HG03139 (cell line): ENCODE data around the gene ANKRD50.

Experiments used
- ATAC-seq: cut with Tn5 transposase; IDR thresholded peaks from one replicate; pipeline ENCODE4 v1.9.1; 2021; ENCODE audit not compliant: unreplicated experiment

The ANKRD50 gene

DNA sequence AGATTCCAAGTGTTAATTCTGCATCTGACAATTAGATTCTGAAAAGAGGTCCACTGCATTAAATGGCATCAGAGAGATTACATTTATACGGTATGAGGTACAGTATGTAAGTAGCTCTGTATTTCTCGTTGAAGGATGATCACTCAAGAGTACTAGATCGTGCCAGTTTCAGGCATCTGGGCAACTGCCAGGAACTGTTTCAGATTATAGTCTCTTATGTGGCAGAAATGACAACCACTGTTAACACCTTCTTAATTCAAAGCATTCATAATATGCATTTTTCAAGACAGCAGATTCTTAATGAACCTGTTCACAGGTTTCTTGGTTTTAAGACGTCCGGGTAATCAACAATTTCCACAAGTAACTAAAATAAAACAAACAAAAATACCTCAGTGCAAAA, 1.6 kb downstream of the ANKRD50 start:
- ATAC-seq: no peak

DNA sequence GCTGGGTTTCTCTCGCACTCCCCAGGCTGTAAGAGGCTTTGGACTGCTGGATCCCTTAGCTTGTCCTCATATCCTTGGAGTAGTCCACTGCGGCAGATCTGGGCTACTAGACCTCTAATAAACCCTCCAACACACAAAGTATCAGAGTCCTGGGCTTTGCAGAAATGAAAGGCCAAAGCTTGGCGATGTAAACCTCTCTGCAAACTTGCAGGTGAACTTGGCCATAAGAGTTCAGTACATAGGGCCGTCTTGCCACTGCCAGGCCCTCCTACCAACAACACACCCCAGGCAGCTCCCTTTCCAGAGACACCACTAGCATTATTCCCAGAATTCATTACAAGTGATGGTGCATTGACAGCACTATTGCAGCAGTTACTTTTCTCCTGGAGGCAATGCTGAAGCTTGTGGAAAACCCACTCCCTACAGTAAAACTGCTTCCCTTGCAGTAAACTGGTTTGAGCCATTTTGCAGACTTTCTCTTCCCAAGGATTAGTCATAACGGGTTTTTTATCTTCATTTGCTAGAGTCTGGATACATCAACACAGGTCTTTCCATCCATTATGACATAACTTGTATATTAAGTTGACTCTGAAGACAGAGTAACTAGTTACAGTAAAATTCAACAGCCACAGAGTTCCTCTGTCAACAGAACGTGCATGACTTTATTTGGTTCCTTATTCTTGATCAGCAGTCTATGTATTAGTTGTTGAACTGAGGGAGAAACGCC, 2.4 kb downstream of the ANKRD50 start:
- no peak for ATAC-seq

DNA sequence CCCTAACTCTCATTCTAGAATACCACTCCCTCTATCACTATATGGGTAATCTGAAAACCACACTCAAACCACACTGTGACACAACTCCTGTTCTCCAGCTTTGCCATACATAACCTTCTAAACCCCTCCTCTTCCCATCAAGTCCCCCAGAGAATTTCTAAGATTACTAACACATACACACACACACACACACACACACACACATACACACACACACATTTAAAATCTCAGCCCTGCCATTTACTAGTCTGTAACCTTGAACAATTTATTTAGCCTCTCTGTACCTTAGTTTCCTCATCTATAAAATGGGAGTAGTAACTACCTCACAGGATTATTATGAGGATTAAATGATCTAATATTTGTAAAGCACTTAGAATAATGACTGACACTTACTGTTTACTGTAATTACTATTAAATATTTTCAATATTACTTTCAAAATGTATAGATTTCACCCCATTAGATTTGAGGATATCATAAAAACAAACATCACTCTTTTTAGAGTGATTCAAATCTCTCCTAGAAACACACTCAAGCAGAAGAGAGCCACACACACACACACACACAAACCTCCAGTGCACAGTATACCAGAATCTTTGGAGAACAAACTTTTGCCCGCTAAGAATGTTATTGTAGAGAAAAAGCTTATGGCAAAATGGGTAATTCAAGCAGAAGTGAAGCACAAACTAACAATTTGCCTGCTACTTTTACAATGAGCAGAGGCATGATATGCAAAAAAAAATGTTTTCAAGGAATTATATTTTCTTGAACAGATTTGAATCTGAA, 3.8 kb downstream of the ANKRD50 start:
- ATAC-seq: no peak

DNA sequence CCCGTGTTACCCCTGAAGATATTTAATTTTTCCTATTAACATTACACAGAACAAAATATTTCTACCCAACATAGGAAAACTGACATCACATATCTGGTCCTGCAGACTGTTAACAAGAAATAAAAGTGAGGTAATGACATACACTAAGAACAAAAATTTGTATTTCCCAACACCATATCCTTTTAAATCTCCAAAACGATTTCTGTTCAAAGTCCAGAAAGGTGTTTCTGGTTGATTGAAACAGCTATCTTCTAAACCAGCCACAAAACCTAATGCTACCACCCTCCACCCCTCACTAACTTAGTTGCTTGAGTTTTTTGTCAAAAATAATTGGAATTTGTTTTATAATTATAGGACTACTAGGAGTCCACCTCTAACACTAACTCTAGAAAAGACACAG, 7.1 kb downstream of the ANKRD50 start:
- no peak for ATAC-seq

DNA sequence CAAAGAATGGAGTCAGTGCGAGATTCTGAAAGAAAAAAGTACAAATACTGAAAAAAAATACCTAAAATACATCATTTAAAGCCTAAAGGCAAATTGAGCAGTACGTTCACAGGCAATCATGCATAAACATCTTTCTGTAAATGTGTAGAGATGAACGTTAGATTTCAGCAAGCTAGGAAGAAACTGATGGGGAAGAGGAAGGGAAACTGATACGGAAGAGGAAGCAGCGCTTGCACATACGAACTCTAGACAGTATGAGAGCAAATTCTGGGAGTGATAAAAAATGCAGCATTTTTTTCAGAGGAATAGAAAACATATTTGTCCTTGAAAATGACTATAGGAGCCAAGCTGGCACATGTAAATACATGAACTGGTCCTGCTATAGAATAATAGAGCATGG, 9.4 kb downstream of the ANKRD50 start:
- ATAC-seq: no peak

DNA sequence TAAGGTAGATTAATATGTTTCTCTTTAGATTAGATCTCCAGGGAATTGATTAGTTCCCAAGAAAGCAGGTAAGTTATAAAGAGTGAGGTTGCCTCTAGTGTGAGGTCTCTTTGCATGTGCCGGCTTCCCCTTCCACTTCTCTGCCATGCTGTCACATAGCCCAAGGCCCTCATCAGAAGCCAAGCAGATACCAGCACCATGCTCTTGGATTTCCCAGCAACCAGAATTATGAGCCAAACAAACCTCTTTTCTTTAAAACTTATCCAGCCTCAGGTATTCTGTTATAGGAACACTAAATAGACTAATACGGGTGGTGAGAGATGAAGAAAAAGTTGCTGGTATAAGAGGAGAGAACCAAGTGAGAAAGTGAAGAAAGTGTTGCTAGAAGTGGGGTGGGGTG, 15.1 kb downstream of the ANKRD50 start:
- ATAC-seq: no peak

DNA sequence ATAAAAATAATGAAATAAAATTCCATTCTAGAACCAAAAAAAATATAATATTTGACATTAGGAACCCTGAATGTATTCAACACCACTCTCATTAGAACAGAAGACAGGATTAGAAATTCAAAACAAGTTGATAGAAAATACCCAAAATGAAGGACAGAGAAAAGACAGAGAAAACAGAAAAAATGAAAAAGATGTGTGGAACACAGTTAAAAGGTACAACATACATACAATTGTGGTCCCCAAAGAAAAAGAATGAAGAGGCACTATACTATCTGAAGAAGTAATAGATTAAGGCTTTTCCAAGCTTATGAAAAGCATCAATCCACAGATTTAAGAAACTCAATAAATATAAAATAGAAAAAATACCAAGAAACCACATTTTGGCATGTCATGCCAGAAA, 16.4 kb downstream of the ANKRD50 start:
- no peak for ATAC-seq

DNA sequence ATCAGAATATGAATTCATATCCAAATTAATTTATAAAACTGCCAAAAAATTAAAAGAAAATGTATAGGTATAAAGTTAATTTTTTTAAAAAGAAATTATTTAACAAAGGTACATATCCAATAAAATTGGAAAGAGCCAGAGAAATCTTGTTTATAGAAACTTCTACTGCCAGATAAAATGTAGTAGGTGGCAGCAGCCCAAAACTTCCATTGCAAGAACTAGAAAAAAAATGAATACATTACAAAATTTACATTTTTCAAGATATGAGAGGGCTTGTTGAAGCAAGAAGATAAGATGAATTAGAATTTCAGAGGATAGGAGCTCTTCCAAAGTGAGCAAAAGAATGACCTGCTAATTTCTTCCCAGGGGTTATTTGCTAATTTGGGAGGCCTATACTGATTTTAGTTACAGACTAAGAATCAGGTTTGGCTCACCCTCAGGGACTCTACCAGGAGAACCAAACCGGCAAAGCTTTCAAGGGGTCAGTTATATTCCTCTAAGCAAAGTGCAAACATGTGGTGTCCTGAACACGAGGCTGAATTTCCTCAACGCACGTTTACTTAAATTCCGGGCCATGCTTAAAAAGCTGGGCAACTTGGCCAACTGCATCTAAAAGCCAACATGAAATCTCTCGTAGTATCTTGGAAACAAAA, 17.5 kb downstream of the ANKRD50 start:
- ATAC-seq: no peak

DNA sequence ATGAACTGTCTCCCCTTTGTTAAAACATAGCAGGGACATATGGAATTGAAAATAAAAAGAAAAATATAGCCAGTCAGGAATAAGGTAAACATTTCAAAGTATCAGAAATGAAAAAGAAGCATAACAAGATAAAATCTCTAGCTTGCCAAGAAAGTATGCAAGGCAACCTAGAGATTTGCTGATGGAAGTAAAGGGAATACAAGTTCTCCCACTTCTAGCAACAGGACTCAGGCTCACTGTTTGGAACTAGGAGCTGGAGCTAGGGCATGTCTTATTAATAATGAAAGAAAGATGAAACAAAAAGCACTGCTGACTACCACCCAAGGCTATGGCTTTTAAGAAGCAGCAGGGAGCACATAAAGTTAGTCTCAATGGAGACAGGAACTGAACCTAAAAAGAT, 18.2 kb downstream of the ANKRD50 start:
- no peak for ATAC-seq

DNA sequence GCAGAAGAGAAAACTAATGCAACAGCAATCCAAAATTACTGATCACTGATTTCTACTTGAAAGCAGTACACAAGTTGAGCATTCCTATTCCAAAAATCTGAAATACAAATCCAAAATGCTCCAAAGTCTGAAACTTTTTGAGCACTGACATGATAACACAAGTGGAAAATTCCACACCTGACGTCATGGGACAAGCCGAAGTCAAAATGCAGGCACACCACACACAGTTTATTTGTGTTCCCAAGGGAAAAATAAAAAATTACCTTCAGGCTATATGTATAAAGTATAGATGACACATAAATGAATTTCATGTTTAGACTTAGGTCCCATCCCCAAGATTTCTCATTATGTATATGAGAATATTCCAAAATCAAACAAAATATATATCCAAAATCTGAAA, 20.7 kb downstream of the ANKRD50 start:
- no peak for ATAC-seq

DNA sequence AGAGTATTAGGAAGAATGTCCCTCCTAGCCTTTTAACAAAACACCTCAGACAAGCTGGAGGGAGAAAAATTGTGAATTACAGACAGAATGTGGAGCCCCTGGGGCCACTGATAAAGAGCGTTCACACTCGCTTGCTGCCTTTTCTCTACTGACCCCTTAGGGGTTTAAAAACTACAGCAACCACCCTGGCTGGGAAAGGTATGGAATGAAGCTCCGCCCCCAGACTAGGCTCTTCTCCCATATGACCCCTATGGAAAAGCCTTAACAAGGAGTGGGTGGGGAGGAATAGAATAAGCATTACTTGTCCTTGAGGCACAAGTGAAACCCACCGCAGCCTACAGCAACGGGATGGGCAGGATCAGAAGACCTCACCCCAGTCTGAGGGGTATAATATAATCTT, 26.3 kb downstream of the ANKRD50 start:
- no peak for ATAC-seq

DNA sequence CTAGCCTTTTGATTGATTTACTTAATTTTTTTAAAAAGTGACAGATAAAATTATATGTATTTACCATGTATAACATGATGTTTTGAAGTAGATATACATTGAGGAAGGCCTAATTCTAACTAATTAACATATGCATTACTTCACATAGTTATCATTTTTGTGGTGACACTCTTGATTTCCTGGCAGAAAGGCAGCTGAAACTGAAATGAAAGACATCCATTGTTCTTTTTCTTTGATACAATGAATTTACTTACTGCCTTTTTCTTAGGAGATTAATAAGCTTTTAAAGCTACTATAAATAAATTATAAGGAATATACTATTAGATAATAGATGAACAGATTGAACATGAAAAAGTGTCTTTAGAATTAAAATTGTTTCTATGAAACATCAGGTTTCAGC, 26.7 kb downstream of the ANKRD50 start:
- ATAC-seq: no peak

DNA sequence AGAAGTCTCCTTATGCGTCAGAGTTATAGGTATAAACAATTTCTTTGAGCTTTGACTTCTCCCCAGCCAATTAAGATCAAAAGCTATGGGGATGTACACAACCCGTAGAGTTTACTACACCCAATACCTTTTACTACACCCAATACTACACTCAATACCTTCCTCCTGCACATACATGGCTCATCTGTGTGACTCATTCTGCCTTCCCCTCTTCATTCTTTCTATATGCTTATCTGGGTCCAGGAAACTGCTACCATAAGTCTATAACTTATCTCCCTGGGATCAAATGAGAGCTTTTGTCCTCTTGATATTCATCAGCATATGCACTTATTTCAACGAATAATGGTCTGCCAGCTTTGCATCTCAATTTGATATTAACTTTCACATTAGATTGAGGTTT, 28.2 kb downstream of the ANKRD50 start:
- ATAC-seq: no peak

DNA sequence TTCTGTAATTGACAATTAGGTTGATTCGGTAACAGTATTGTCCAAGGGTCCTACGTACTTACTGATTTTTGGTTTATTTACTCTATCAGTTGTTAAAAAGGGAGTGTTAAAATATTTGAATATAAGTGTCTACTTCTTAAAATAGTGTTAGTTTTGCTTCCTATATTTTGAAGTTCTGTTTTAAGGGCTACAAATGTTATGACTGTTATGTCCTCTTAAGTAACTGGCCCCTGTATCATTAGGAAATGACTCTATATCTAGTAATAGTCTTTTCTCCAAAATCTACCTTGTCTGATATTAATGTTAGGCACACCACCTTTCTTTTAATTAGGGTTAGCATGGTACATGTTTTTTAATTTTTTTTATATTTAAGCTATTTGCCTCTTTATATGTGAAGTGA, 30.1 kb downstream of the ANKRD50 start:
- no peak for ATAC-seq

DNA sequence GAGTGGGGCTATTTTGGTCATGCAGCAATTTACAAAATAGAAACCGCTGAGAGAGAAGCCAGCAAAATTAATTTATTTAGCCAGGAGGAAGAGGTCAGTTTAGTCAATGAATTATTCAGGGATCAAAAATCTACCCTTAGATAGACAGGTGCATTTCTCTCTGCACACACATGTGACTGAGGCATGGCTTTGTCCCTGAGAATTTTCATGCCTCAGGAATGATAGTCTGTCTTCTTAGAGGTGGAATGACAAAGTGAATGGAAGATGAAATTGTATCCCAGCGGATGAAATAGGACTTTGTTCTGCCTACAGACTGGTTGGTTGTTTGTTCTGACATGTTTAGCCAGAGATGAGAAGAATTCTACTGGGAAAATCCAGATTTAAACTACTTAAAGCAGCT, 46.0 kb downstream of the ANKRD50 start:
- no peak for ATAC-seq

DNA sequence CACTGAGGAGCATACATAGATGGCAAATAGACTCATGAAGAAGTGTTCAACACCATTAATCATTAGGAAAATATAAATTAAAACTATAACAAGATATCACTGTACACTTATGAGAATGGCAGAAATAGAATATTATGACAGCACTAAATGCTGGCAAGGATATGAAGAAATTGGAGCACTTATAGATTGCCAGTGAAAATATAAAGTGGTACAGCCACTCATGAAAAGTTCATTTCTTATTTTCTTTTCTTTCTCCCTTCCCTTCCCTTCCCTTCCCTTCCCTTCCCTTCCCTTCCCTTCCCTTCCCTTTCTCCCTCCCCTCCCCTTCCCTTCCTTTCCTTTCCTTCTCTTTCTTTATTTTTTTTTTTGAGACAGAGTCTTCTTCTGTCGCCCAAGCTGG, 53.7 kb downstream of the ANKRD50 start:
- no peak for ATAC-seq

DNA sequence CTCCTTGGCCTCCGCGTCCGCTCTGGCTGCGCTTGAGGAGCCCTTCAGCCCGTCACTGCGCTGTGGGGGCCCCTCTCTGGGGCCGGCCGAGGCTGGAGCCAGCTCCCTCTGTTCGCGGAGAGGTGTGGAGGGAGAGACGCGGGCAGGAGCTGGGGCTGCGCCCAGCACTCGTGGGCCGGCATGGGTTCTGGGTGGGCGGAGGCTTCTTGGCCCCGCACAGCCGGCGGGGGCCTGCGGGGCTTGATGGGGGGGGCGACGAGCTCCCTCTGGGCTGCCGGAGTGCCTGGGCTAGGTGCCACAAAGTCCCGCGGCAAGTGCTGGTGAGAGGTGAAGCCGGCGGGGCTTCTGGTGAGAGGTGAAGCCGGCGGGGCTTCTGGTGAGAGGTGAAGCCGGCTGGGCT, 61.9 kb downstream of the ANKRD50 start:
- ATAC-seq: no peak

DNA sequence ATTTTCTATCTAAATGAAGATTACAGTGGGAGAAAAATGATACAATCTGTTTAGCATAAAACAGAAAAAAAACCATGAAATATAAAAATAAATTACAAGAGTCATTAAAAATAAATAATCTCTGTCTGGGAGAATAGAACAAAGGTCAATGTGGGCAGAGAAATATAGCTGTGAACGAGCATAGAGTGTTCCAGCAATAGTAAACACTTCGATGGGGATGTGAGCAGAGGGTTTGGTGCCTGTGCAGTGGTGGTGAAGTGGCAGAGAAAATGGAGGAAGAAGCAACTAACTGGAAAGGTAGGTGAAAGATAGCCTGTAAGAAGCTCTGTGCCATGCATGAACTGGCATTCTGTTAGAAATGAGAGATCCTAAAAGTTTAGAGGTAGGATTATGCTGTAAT, 64.9 kb downstream of the ANKRD50 start:
- no peak for ATAC-seq

DNA sequence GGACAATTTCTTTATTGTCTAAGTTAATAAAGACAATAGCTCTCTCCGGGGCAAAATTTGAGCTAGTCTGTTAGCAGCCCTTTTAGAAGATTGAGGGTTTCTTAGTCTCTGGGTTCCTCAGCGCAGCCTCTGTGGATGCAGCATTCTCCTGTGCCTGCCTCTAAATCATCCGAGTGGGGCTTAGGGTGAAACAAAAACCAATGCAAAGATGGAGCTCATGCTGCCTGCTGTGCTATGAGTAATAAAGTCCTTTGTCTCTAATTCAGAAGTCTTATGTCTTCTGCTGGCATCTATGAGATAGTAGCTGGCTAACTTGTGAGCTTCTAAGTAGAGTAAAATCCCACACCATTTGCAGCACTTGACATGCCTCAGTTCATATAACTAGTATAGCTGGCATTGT, 67.9 kb downstream of the ANKRD50 start:
- ATAC-seq: no peak

DNA sequence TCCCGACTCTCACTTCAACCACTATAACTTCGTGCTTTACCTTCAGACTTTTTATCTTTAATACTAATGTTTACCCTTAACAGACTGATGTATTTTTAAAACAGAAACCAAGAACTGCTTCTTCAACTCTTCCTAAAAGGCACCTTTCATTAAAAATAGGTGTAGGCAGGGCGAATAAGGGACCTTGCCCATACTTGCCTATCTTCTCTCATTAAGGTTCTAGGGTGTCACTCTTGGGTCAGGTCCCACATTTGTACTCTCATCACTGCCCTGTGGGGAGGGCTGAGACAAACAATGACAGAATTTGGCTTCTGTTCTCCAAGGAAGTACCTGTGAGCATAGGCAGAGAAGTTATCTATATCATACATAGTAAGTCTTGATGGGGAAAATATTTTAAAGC, 69.7 kb downstream of the ANKRD50 start:
- ATAC-seq: no peak

DNA sequence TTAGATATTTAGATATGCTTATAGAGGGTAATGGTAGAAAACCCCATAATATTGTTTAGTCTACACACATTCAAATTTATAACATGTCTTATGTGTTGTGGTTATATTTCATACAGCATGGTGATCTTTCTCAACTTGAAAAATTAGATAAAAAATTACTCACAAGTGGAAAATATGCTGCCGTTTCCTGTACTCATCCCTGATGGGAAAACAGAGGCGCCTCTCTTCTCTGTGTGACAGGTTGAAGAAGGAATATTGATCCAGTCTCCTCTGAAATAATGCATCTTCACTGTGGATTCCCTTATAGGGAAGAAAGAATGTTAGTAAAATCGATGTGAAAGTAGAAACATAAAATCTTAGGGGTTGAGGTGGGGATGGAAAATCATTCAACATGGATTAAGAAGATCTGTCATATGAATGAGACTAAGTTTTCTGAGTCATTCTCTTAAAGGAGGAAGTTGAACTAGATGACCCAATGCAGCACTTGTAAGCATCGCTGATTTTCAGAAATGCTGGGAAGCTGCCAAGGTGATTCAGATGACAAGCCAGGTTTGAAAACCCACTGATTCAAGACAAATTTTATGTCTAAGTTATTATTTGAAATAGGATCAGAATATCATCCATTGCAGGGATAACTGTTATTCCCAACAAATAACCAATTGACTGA, 70.7 kb downstream of the ANKRD50 start:
- no peak for ATAC-seq
